ENCODE measurements around the gene PARD6G.
"Not testable (repeated sequence)": the region's sequence is repeated elsewhere in the genome, so short reads cannot be mapped to it uniquely, and the experiment has no call there.

PARD6G gene

GRCh38 chr18:80168346-80168745 is 79.0 kb downstream of the PARD6G start:
- no peak for DNase-seq

- no peak for DNase-seq
Measured at GRCh38 chr18:80167931-80168330, 79.4 kb downstream of the PARD6G start.

- no peak for DNase-seq
Measured at GRCh38 chr18:80167331-80167730, 80.0 kb downstream of the PARD6G start.

- DNase-seq = no peak
Measured at GRCh38 chr18:80166725-80167124, 80.6 kb downstream of the PARD6G start.

- DNase-seq = no peak
Measured at GRCh38 chr18:80166240-80166639, 81.1 kb downstream of the PARD6G start.

GRCh38 chr18:80164727-80165355 is 82.5 kb downstream of the PARD6G start:
- not testable (repeated sequence) for DNase-seq

GRCh38 chr18:80163183-80163582 is 84.1 kb downstream of the PARD6G start:
- DNase-seq = no peak

GRCh38 chr18:80161781-80162417 is 85.4 kb downstream of the PARD6G start:
- DNase-seq = no peak

GRCh38 chr18:80159713-80160636 is 87.3 kb downstream of the PARD6G start:
- no peak for DNase-seq

- DNase-seq = no peak
Measured at GRCh38 chr18:80158365-80158764, 88.9 kb downstream of the PARD6G start.

- DNase-seq = peak; percentile 71
Measured at GRCh38 chr18:80157708-80158343, 89.5 kb downstream of the PARD6G start.

GRCh38 chr18:80154293-80154692 is 93.0 kb downstream of the PARD6G start:
- peak; percentile 47 for DNase-seq

- no peak for DNase-seq
Measured at GRCh38 chr18:80149667-80150066, 97.6 kb downstream of the PARD6G start.

- no peak for DNase-seq
Measured at GRCh38 chr18:80148326-80149199, 98.8 kb downstream of the PARD6G start.

GRCh38 chr18:80147418-80148325 is 99.6 kb downstream of the PARD6G start:
- peak; percentile 80 for DNase-seq

GRCh38 chr18:80147037-80147417 is 100.3 kb downstream of the PARD6G start:
- peak; percentile 57 for DNase-seq

- DNase-seq = no peak
Measured at GRCh38 chr18:80145196-80145804, 102.0 kb downstream of the PARD6G start.

- DNase-seq = no peak
Measured at GRCh38 chr18:80143881-80144280, 103.4 kb downstream of the PARD6G start.

GRCh38 chr18:80140455-80140985 is 106.8 kb downstream of the PARD6G start:
- no peak for DNase-seq

GRCh38 chr18:80137976-80138375 is 109.3 kb downstream of the PARD6G start:
- no peak for DNase-seq

Measured in NCI-H1092 treated with DMSO at 0.1 percent for 48 hours (cell line).